Activated effector memory CD4-positive, alpha-beta T cell treated with Interleukin-2 at 50 U/mL for 16 hours (primary cell): ENCODE data around the gene ANKRD12.

Source experiments
- DNase-seq: peaks from one replicate; pipeline ENCODE4 v3.0.0-alpha.2; 2020

ANKRD12 gene

GRCh38 chr18:9296233-9297006, 159.8 kb downstream of the ANKRD12 start:
- DNase-seq, result no peak

GRCh38 chr18:9297007-9297393, 160.4 kb downstream of the ANKRD12 start:
- DNase-seq, result no peak

GRCh38 chr18:9304388-9305070, 167.9 kb downstream of the ANKRD12 start:
- no peak for DNase-seq

- DNase-seq, result no peak
Measured at GRCh38 chr18:9319333-9319732, 182.8 kb downstream of the ANKRD12 start.

GRCh38 chr18:9321017-9321452, 184.5 kb downstream of the ANKRD12 start:
- no peak for DNase-seq

- DNase-seq, result no peak
Measured at GRCh38 chr18:9321736-9322135, 185.2 kb downstream of the ANKRD12 start.

GRCh38 chr18:9322744-9323143, 186.2 kb downstream of the ANKRD12 start:
- DNase-seq, result no peak

GRCh38 chr18:9323750-9324445, 187.3 kb downstream of the ANKRD12 start:
- no peak for DNase-seq

GRCh38 chr18:9325716-9326115, 189.1 kb downstream of the ANKRD12 start:
- DNase-seq, result no peak

GRCh38 chr18:9328776-9329175, 192.2 kb downstream of the ANKRD12 start:
- DNase-seq, result no peak

- DNase-seq, result no peak
Measured at GRCh38 chr18:9329471-9329870, 192.9 kb downstream of the ANKRD12 start.

GRCh38 chr18:9330419-9330818, 193.8 kb downstream of the ANKRD12 start:
- no peak for DNase-seq

- DNase-seq, result no peak
Measured at GRCh38 chr18:9333441-9334328, 197.1 kb downstream of the ANKRD12 start.

GRCh38 chr18:9334329-9334972, 197.9 kb downstream of the ANKRD12 start, which contains the start of gene TWSG1:
Gene TWSG1 (plus strand): TSS chr18:9334773. CDS start chr18:9337230, 2,457 bp downstream.
- peak; percentile 90 for DNase-seq

- DNase-seq, result peak; percentile 17
Measured at GRCh38 chr18:9334973-9335696, 198.6 kb downstream of the ANKRD12 start.
